Neural progenitor cell (in vitro differentiated cells): ENCODE data around the gene SLC10A7. TPM values are rescaled to one million over a fixed set of nuclear protein-coding genes. Genes with fewer than 3 reads are reported as not detected.
"Not testable (repeated sequence)": the region's sequence is repeated elsewhere in the genome, so short reads cannot be mapped to it uniquely, and the experiment has no call there.

Experiments used
- DNase-seq: peaks from one replicate; pipeline ENCODE4 v3.0.0-alpha.2; 2016; ENCODE audit warnings: low spot score
- H2AFZ ChIP-seq: fragments of 200-600 bp; sonication (generic); replicated peaks from 2 replicates; pipeline ENCODE4 v1.6.1; 2016; ENCODE audit warnings: antibody characterized with exemption
- H3F3A ChIP-seq: fragments of 200-600 bp; sonication (generic); 2 replicates; pipeline ENCODE4 v1.6.1; 2016; ENCODE audit warnings: antibody characterized with exemption, low read depth
- H3K27ac ChIP-seq: fragments of 200-600 bp; sonication (generic); 2 replicates; pipeline ENCODE4 v1.5.1; 2016; ENCODE audit warnings: mild to moderate bottlenecking
- H3K27me3 ChIP-seq: fragments of 200-600 bp; sonication (generic); 2 replicates; pipeline ENCODE4 v1.6.1; 2016; ENCODE audit warnings: mild to moderate bottlenecking, moderate library complexity
- H3K36me3 ChIP-seq: fragments of 200-600 bp; sonication (generic); 2 replicates; pipeline ENCODE4 v1.5.1; 2016
- H3K4me1 ChIP-seq: fragments of 200-600 bp; sonication (generic); 2 replicates; pipeline ENCODE4 v1.6.1; 2016; ENCODE audit warnings: mixed run types
- H3K4me2 ChIP-seq: fragments of 200-600 bp; sonication (generic); 2 replicates; pipeline ENCODE4 v1.6.1; 2016
- H3K4me3 ChIP-seq: fragments of 200-600 bp; sonication (generic); 2 replicates; pipeline ENCODE4 v1.5.1; 2016
- H3K79me2 ChIP-seq: fragments of 200-600 bp; sonication (generic); 2 replicates; pipeline ENCODE4 v1.6.1; 2016; ENCODE audit warnings: low read depth
- H3K9ac ChIP-seq: fragments of 200-600 bp; sonication (generic); 2 replicates; pipeline ENCODE4 v1.6.1; 2016
- H3K9me3 ChIP-seq: fragments of 200-600 bp; sonication (generic); 2 replicates; pipeline ENCODE4 v1.5.1; 2016; ENCODE audit warnings: low read depth
- H4K20me1 ChIP-seq: fragments of 200-600 bp; sonication (generic); 2 replicates; pipeline ENCODE4 v1.6.1; 2016; ENCODE audit warnings: low read depth
- H3K27ac Mint-ChIP-seq: 3 replicates; pipeline ENCODE4 v1.8.0; 2021; ENCODE audit warnings: mixed read lengths
- H3K27me3 Mint-ChIP-seq: 2 replicates; pipeline ENCODE4 v1.8.0; 2022; ENCODE audit warnings: low read depth, mild to moderate bottlenecking, inconsistent platforms, moderate library complexity, mixed read lengths; ENCODE audit not compliant: insufficient read depth
- H3K36me3 Mint-ChIP-seq: 3 replicates; pipeline ENCODE4 v1.8.0; 2021; ENCODE audit warnings: mixed read lengths
- H3K4me1 Mint-ChIP-seq: 3 replicates; pipeline ENCODE4 v1.8.0; 2021; ENCODE audit warnings: mixed read lengths
- H3K4me3 Mint-ChIP-seq: 3 replicates; pipeline ENCODE4 v1.8.0; 2021; ENCODE audit warnings: mild to moderate bottlenecking, moderate library complexity, mixed read lengths
- H3K9me3 Mint-ChIP-seq: 3 replicates; pipeline ENCODE4 v1.8.0; 2020; ENCODE audit warnings: mixed read lengths
- EZH2 ChIP-seq: fragments of 200-600 bp; sonication (generic); IDR thresholded peaks from 2 replicates; pipeline ENCODE4 v1.6.1; 2017; ENCODE audit warnings: antibody characterized with exemption, mild to moderate bottlenecking, moderate library complexity
- EZH2phosphoT487 ChIP-seq: fragments of 200-600 bp; sonication (generic); IDR thresholded peaks from 2 replicates; pipeline ENCODE4 v1.6.1; 2017; ENCODE audit warnings: antibody characterized with exemption
- total RNA-seq: library from RNA; depleted of rRNA; stranded (reverse); fragments of >200 nt; gene quantifications from 2 replicates; pipeline ENCODE4 v1.2.3, GENCODE V29; 2015; ENCODE audit warnings: low replicate concordance
- TF ChIP-seq, protein P1 (sequence below): fragments of 200-600 bp; sonication (generic); IDR thresholded peaks from 2 replicates; pipeline ENCODE4 v1.5.1; 2017; ENCODE audit warnings: antibody characterized with exemption, mild to moderate bottlenecking

The SLC10A7 gene
- total RNA-seq, 1 donor from 2014 or later: 9.9 TPM

GRCh38 chr4:146367347-146367746 lies 154.4 kb downstream of the SLC10A7 start:
- TF ChIP-seq, protein P1, sequence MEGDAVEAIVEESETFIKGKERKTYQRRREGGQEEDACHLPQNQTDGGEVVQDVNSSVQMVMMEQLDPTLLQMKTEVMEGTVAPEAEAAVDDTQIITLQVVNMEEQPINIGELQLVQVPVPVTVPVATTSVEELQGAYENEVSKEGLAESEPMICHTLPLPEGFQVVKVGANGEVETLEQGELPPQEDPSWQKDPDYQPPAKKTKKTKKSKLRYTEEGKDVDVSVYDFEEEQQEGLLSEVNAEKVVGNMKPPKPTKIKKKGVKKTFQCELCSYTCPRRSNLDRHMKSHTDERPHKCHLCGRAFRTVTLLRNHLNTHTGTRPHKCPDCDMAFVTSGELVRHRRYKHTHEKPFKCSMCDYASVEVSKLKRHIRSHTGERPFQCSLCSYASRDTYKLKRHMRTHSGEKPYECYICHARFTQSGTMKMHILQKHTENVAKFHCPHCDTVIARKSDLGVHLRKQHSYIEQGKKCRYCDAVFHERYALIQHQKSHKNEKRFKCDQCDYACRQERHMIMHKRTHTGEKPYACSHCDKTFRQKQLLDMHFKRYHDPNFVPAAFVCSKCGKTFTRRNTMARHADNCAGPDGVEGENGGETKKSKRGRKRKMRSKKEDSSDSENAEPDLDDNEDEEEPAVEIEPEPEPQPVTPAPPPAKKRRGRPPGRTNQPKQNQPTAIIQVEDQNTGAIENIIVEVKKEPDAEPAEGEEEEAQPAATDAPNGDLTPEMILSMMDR: no peak
- TF ChIP-seq EZH2phosphoT487 (no peak), EZH2 (no peak)
- H3K9me3 Mint-ChIP-seq: peaks cover 20% of the 10 kb centered on the region
- no peaks in the 10 kb centered on the region for H4K20me1 ChIP-seq
- no peak overlapping the region for H3K27ac ChIP-seq
- peaks cover 5% of the 10 kb centered on the region for H3K4me1 ChIP-seq
- H3K4me3 Mint-ChIP-seq: peak overlapping the region; percentile 28
- no peak overlapping the region for H3K4me3 ChIP-seq
- no peaks in the 10 kb centered on the region for H3K36me3 Mint-ChIP-seq
- peaks cover 32% of the 10 kb centered on the region for H3K4me1 Mint-ChIP-seq
- no peaks in the 10 kb centered on the region for H3F3A ChIP-seq
- H3K36me3 ChIP-seq: no peaks in the 10 kb centered on the region
- H3K79me2 ChIP-seq: no peaks in the 10 kb centered on the region
- no peak overlapping the region for H2AFZ ChIP-seq
- no peak for DNase-seq
- H3K9me3 ChIP-seq: no peaks in the 10 kb centered on the region
- no peak overlapping the region for H3K27ac Mint-ChIP-seq
- H3K27me3 Mint-ChIP-seq: no peaks in the 10 kb centered on the region
- no peaks in the 10 kb centered on the region for H3K27me3 ChIP-seq
- H3K4me2 ChIP-seq: no peak overlapping the region
- H3K9ac ChIP-seq: no peak overlapping the region

- H3K27ac Mint-ChIP-seq: no peak overlapping the region
- Histone ChIP-seq H4K20me1 (no peaks in the 10 kb centered on the region), H3K27ac (no peak overlapping the region), H3F3A (no peaks in the 10 kb centered on the region), H3K4me2 (no peak overlapping the region), H3K27me3 (no peaks in the 10 kb centered on the region), H3K36me3 (no peaks in the 10 kb centered on the region), H3K4me3 (no peak overlapping the region), H3K4me1 (no peaks in the 10 kb centered on the region), H3K79me2 (no peaks in the 10 kb centered on the region), H3K9ac (no peak overlapping the region), H3K9me3 (no peaks in the 10 kb centered on the region), H2AFZ (no peak overlapping the region)
- no peak overlapping the region for H3K4me3 Mint-ChIP-seq
- DNase-seq: no peak
- TF ChIP-seq EZH2 (no peak), EZH2phosphoT487 (no peak)
- TF ChIP-seq, protein P1: no peak
- peaks cover 5% of the 10 kb centered on the region for H3K4me1 Mint-ChIP-seq
- H3K9me3 Mint-ChIP-seq: peaks cover 24% of the 10 kb centered on the region
- H3K27me3 Mint-ChIP-seq: no peaks in the 10 kb centered on the region
- H3K36me3 Mint-ChIP-seq: no peaks in the 10 kb centered on the region
Measured at GRCh38 chr4:146359771-146360170, 162.0 kb downstream of the SLC10A7 start.

DNA sequence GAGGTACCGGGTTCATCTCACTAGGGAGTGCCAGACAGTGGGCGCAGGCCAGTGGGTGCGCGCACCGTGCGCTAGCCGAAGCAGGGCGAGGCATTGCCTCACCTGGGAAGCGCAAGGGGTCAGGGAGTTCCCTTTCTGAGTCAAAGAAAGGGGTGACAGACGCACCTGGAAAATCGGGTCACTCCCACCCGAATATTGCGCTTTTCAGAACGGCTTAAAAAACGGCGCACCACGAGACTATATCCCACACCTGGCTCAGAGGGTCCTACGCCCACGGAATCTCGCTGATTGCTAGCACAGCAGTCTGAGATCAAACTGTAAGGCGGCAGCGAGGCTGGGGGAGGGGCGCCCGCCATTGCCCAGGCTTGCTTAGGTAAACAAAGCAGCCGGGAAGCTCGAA lies 171.6 kb downstream of the SLC10A7 start:
- not testable (repeated sequence) for H3K36me3 ChIP-seq, H3K36me3 Mint-ChIP-seq, H3F3A ChIP-seq, DNase-seq, H3K79me2 ChIP-seq, H3K27ac Mint-ChIP-seq, H3K27me3 ChIP-seq, H3K9ac ChIP-seq, H4K20me1 ChIP-seq, H3K9me3 Mint-ChIP-seq, H2AFZ ChIP-seq, H3K4me1 ChIP-seq, H3K27me3 Mint-ChIP-seq, H3K9me3 ChIP-seq, H3K27ac ChIP-seq, H3K4me1 Mint-ChIP-seq
- Histone ChIP-seq H3K4me3 (peak overlapping the region; percentile 42), H3K4me2 (peak overlapping the region; percentile 52)
- H3K4me3 Mint-ChIP-seq: peak overlapping the region; percentile 64

- Histone ChIP-seq H3K36me3 (no peaks in the 10 kb centered on the region), H3K4me2 (no peak overlapping the region), H3F3A (no peaks in the 10 kb centered on the region), H3K4me1 (no peaks in the 10 kb centered on the region), H3K9ac (no peak overlapping the region), H3K27ac (no peak overlapping the region), H3K27me3 (no peaks in the 10 kb centered on the region), H3K9me3 (no peaks in the 10 kb centered on the region), H3K79me2 (no peaks in the 10 kb centered on the region), H2AFZ (no peak overlapping the region), H3K4me3 (no peak overlapping the region), H4K20me1 (no peaks in the 10 kb centered on the region)
- Mint-ChIP-seq H3K4me1 (peaks cover 4% of the 10 kb centered on the region), H3K27me3 (no peaks in the 10 kb centered on the region), H3K4me3 (peak overlapping the region; percentile 76), H3K9me3 (peaks cover 2% of the 10 kb centered on the region), H3K36me3 (no peaks in the 10 kb centered on the region), H3K27ac (no peak overlapping the region)
- DNase-seq: no peak
- TF ChIP-seq EZH2phosphoT487 (no peak), EZH2 (no peak)
- TF ChIP-seq, protein P1: no peak
Measured at GRCh38 chr4:146349306-146349705, 172.4 kb downstream of the SLC10A7 start.
